Activated B cell treated with CpG ODN at 0.5 μM for 24 hours (primary cell): ENCODE data around the gene TMEM131L. TPM values are rescaled to one million over a fixed set of nuclear protein-coding genes. Genes with fewer than 3 reads are reported as not detected.
A peak's percentile ranks its signal among the peaks of the same experiment; 100 is the strongest.

Experiments
- ATAC-seq: fragments of 200-7000 bp; cut with Tn5 transposase; one replicate; pipeline ENCODE4 v1.10.0; 2021; ENCODE audit warnings: low read depth, mild to moderate bottlenecking, moderate library complexity
- CTCF ChIA-PET: fragments of 350-600 bp; sonication (Branson Sonifier 250); formaldehyde crosslinking; loops from one replicate; lab custom pipeline; 2021; ENCODE audit warnings: antibody characterized with exemption; lab: Charles Lee
- POLR2A ChIA-PET: fragments of 350-600 bp; sonication (Branson Sonifier 250); formaldehyde crosslinking; loops from one replicate; lab custom pipeline; 2021; ENCODE audit warnings: antibody characterized with exemption; lab: Charles Lee
- DNase-seq: peaks from one replicate; pipeline ENCODE4 v3.0.0; 2022
- H3K27ac Mint-ChIP-seq: one replicate; pipeline ENCODE4 v1.8.0; 2020; ENCODE audit warnings: mixed read lengths
- H3K27me3 Mint-ChIP-seq: one replicate; pipeline ENCODE4 v1.8.0; 2021; ENCODE audit warnings: mixed read lengths
- H3K36me3 Mint-ChIP-seq: one replicate; pipeline ENCODE4 v1.8.0; 2021; ENCODE audit warnings: low read depth, mixed read lengths
- H3K4me1 Mint-ChIP-seq: one replicate; pipeline ENCODE4 v1.8.0; 2021; ENCODE audit warnings: mixed read lengths
- H3K4me3 Mint-ChIP-seq: one replicate; pipeline ENCODE4 v1.8.0; 2020; ENCODE audit warnings: mild to moderate bottlenecking, mixed read lengths
- H3K9me3 Mint-ChIP-seq: one replicate; pipeline ENCODE4 v1.8.0; 2020; ENCODE audit warnings: mixed read lengths
- intact Hi-C: fragments of 100-400 bp; cut with micrococcal nuclease; formaldehyde crosslinking; loops from one replicate; pipeline ENCODE4 v1.15.1; 2024
- total RNA-seq: library from RNA; stranded (reverse); gene quantifications from 2 replicates; pipeline ENCODE4 v1.2.3, GENCODE V29; 2022
- TF ChIP-seq, protein P1 (sequence below): fragments of 200-600 bp; IDR thresholded peaks from one replicate; pipeline ENCODE4 v1.8.0; 2022; ENCODE audit warnings: antibody characterized with exemption, mild to moderate bottlenecking

Gene TMEM131L
- total RNA-seq, 1 donor from 2014 or later = 193 TPM

- CTCF ChIA-PET = interaction anchor here (1.0 to 1.5 kb wide), 2 partner anchors 14 to 39 kb away, joined by 3 to 8 read pairs; no protein-coding TSS in a partner anchor
- DNase-seq = no peak
These were observed 6.2 kb downstream of the TMEM131L start for GRCh38 chr4:153472122-153473037.

GRCh38 chr4:153474251-153474650 lies 8.1 kb downstream of the TMEM131L start:
- ATAC-seq (no peak), DNase-seq (no peak)
- H3K27ac Mint-ChIP-seq = peak overlapping the region; percentile 98
- H3K4me3 Mint-ChIP-seq = peak overlapping the region; percentile 9
- no peaks in the 10 kb centered on the region for H3K27me3 Mint-ChIP-seq
- H3K4me1 Mint-ChIP-seq = peaks cover 97% of the 10 kb centered on the region
- TF ChIP-seq, protein P1, sequence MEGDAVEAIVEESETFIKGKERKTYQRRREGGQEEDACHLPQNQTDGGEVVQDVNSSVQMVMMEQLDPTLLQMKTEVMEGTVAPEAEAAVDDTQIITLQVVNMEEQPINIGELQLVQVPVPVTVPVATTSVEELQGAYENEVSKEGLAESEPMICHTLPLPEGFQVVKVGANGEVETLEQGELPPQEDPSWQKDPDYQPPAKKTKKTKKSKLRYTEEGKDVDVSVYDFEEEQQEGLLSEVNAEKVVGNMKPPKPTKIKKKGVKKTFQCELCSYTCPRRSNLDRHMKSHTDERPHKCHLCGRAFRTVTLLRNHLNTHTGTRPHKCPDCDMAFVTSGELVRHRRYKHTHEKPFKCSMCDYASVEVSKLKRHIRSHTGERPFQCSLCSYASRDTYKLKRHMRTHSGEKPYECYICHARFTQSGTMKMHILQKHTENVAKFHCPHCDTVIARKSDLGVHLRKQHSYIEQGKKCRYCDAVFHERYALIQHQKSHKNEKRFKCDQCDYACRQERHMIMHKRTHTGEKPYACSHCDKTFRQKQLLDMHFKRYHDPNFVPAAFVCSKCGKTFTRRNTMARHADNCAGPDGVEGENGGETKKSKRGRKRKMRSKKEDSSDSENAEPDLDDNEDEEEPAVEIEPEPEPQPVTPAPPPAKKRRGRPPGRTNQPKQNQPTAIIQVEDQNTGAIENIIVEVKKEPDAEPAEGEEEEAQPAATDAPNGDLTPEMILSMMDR = no peak
- POLR2A ChIA-PET = interaction anchor here (1.2 to 5.3 kb wide), 2 partner anchors 8 to 24 kb away, joined by 4 to 25 read pairs; partner anchors contain the start of gene TMEM131L
- CTCF ChIA-PET = no interaction called here
- peaks cover 3% of the 10 kb centered on the region for H3K9me3 Mint-ChIP-seq
- intact Hi-C loops = no loop called here
- peaks cover 90% of the 10 kb centered on the region for H3K36me3 Mint-ChIP-seq

More at GRCh38 chr4:153472122-153473037, 6.2 kb downstream of the TMEM131L start:
- Mint-ChIP-seq H3K4me3 (peak overlapping the region; percentile 97), H3K27ac (peak overlapping the region; percentile 98), H3K27me3 (no peaks in the 10 kb centered on the region), H3K9me3 (peaks cover 3% of the 10 kb centered on the region), H3K36me3 (peaks cover 93% of the 10 kb centered on the region), H3K4me1 (peaks cover 95% of the 10 kb centered on the region)
- intact Hi-C loops = loop anchor here (1.0 to 2.0 kb wide), 4 partner anchors 9 to 48 kb away; no protein-coding TSS in a partner anchor
- peak; percentile 21 for ATAC-seq
- TF ChIP-seq, protein P1 = no peak
- POLR2A ChIA-PET = interaction anchor here (1.0 to 2.8 kb wide), 8 partner anchors 10 to 50 kb away, joined by 3 to 15 read pairs (median 6); no protein-coding TSS in a partner anchor

DNA sequence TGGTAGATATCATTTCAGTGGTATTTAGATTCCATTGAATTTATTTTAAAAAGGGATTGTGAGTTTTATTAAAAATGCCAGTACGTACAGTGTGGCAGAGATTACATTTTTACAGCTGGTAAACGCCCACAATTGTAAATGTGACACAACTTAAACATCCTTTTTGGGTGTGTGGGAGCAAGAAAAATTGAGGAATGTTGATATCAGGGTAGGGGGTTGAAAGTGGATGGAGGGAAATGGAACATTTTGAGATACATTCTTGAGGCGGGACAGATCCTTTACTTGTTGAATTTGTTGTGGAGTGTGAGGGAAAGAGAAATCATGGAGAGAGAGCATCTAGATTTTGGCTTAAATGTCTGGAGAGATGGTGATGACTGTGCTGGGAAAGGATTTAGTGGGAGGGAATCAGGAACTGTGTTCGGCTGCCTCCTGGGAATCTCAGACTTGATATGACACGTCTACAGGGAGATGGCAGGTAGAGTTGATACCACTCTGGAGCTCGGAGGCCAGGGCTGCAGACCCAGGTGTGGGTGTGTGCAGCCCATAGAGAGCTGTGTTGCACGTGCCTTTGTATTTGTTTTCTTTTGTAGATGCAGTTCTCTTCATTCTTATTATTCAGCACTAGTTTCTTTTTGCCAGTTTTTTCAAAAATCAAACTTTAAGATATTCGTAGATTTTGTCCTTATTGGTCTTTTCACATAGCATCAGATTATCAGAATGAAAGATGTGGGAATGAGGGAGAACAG lies 10.8 kb downstream of the TMEM131L start:
- peaks cover 81% of the 10 kb centered on the region for H3K36me3 Mint-ChIP-seq

GRCh38 chr4:153479101-153479500 lies 12.9 kb downstream of the TMEM131L start:
- ChIA-PET CTCF (interaction anchor here (0.6 kb wide), 1 partner anchor 924 kb away, joined by 4 read pairs; no protein-coding TSS in a partner anchor), POLR2A (interaction anchor here (5.3 kb wide), 1 partner anchor 12 kb away, joined by 25 read pairs; the partner anchor contains the start of gene TMEM131L)
- Mint-ChIP-seq H3K27ac (peak overlapping the region; percentile 75), H3K4me3 (peak overlapping the region; percentile 44), H3K36me3 (peaks cover 76% of the 10 kb centered on the region), H3K27me3 (no peaks in the 10 kb centered on the region), H3K9me3 (no peaks in the 10 kb centered on the region), H3K4me1 (peaks cover 93% of the 10 kb centered on the region)
- ATAC-seq (no peak), DNase-seq (no peak)
- intact Hi-C loops = no loop called here
- TF ChIP-seq, protein P1 = no peak

More for the DNA sequence above, 10.8 kb downstream of the TMEM131L start:
- H3K4me3 Mint-ChIP-seq = peak overlapping the region; percentile 35
- intact Hi-C loops = loop anchor here (1.0 kb wide), 1 partner anchor 11 kb away; no protein-coding TSS in a partner anchor
- ATAC-seq (no peak), DNase-seq (no peak)
- H3K27me3 Mint-ChIP-seq = no peaks in the 10 kb centered on the region
- ChIA-PET POLR2A (interaction anchor here (0.7 to 5.3 kb wide), 5 partner anchors 10 to 75 kb away, joined by 3 to 25 read pairs (median 7); partner anchors contain the start of gene TMEM131L), CTCF (interaction anchor here (1.1 to 1.5 kb wide), 2 partner anchors 20 to 131 kb away, joined by 3 to 4 read pairs; no protein-coding TSS in a partner anchor)
- peaks cover 95% of the 10 kb centered on the region for H3K4me1 Mint-ChIP-seq
- peak overlapping the region; percentile 71 for H3K27ac Mint-ChIP-seq
- peaks cover 3% of the 10 kb centered on the region for H3K9me3 Mint-ChIP-seq
- TF ChIP-seq, protein P1 = no peak
